ENCODE measurements around the gene NBAS. TPM values are rescaled to one million over a fixed set of nuclear protein-coding genes. Genes with fewer than 3 reads are reported as not detected.
"Not testable (repeated sequence)": the region's sequence is repeated elsewhere in the genome, so short reads cannot be mapped to it uniquely, and the experiment has no call there.

Gene NBAS
- total and polyA plus RNA-seq, 7 donors: 19.5 to 52.8 (median 27.0) TPM

GRCh38 chr2:15504882-15505663 lies 56.1 kb downstream of the NBAS start:
- H3K4me3 ChIP-seq: no peak overlapping the region
- no peak overlapping the region for H3K27ac ChIP-seq
- ATAC-seq (no peak), DNase-seq (no peak)
- no peaks in the 10 kb centered on the region for H3K27me3 ChIP-seq (ENCODE audit: insufficient read depth in 3 of 3, low read length in 2 of 3)
- intact Hi-C loops (cut with DNase I): no loop called here
- peaks cover 10 to 45% of the 10 kb centered on the region in 2 donors for H3K36me3 ChIP-seq (ENCODE audit: insufficient read depth in 1 of 2, low read depth in 1 of 2)
- no peak for TF ChIP-seq CTCF (IDR thresholded peaks at IDR 0.05)
- H3K4me1 ChIP-seq: no peaks in the 10 kb centered on the region
- WGBS, 3 donors: 92 to 97% (median 94%) methylated on average over 3 of the region's 3 CpGs
- H3K9me3 ChIP-seq: no peaks in the 10 kb centered on the region

- intact Hi-C loops (cut with DNase I); ATAC-seq: not testable (repeated sequence)
Measured at GRCh38 chr2:15499251-15499650, 61.9 kb downstream of the NBAS start.

GRCh38 chr2:15498554-15498953 lies 62.6 kb downstream of the NBAS start:
- Histone ChIP-seq H3K27me3 (ENCODE audit: insufficient read depth in 3 of 3, low read length in 2 of 3) (no peaks in the 10 kb centered on the region), H3K4me3 (no peak overlapping the region), H3K9me3 (no peaks in the 10 kb centered on the region), H3K36me3 (ENCODE audit: insufficient read depth in 1 of 2, low read depth in 1 of 2) (peaks cover 9 to 18% of the 10 kb centered on the region in 2 donors), H3K27ac (no peak overlapping the region), H3K4me1 (no peaks in the 10 kb centered on the region)
- 95 to 99% (median 97%) methylated on average over 6 of the region's 6 CpGs for WGBS, 3 donors
- intact Hi-C loops (cut with DNase I): no loop called here
- no peak for DNase-seq
- no peak for ATAC-seq
- TF ChIP-seq CTCF (IDR thresholded peaks at IDR 0.05): no peak

More at GRCh38 chr2:15499251-15499650, 61.9 kb downstream of the NBAS start:
- not testable (repeated sequence) for H3K27me3 ChIP-seq (ENCODE audit: insufficient read depth in 3 of 3, low read length in 2 of 3); H3K27ac ChIP-seq; H3K4me1 ChIP-seq; H3K9me3 ChIP-seq; DNase-seq; H3K4me3 ChIP-seq
- peaks cover 9 to 22% of the 10 kb centered on the region in 2 donors for H3K36me3 ChIP-seq (ENCODE audit: insufficient read depth in 1 of 2, low read depth in 1 of 2)
- WGBS, 3 donors: 97% methylated on average over 1 of the region's 1 CpG

GRCh38 chr2:15494877-15495276 lies 66.3 kb downstream of the NBAS start:
- DNase-seq: no peak
- intact Hi-C loops (cut with DNase I): no loop called here

More at GRCh38 chr2:15494877-15495276, 66.3 kb downstream of the NBAS start:
- Histone ChIP-seq H3K27ac (no peak overlapping the region), H3K36me3 (ENCODE audit: insufficient read depth in 1 of 2, low read depth in 1 of 2) (peaks cover 0 to 3% of the 10 kb centered on the region in 2 donors), H3K4me3 (no peak overlapping the region), H3K9me3 (no peaks in the 10 kb centered on the region), H3K27me3 (ENCODE audit: insufficient read depth in 3 of 3, low read length in 2 of 3) (no peaks in the 10 kb centered on the region), H3K4me1 (no peaks in the 10 kb centered on the region)
- TF ChIP-seq CTCF (IDR thresholded peaks at IDR 0.05): no peak
- 48 to 57% (median 51%) methylated on average over 5 of the region's 5 CpGs for WGBS, 3 donors
- ATAC-seq: no peak

Measured in psoas muscle (tissue), 8 donors.